HepG2 (cell line): ENCODE data around the gene MYLK2. TPM values are rescaled to one million over a fixed set of nuclear protein-coding genes. Genes with fewer than 3 reads are reported as not detected.

Experiments
- ETV6 ChIP-seq: sonication (generic); formaldehyde crosslinking; conservative IDR thresholded peaks from 2 replicates; pipeline ENCODE4 v1.4.0; 2020; ENCODE audit warnings: missing genetic modification reagents
- FOXP1 ChIP-seq, 2 experiments: fragments of 450-650 bp in 1 of 2; IDR thresholded peaks; 2 replicates each; pipeline ENCODE4 v1.6.1; 2017 to 2018; ENCODE audit warnings: antibody characterized with exemption in 1 of 2
- GABPA ChIP-seq, 2 experiments: IDR thresholded peaks; 2 replicates each; pipeline ENCODE4 v1.6.1; 2011 to 2016; ENCODE audit warnings: low read depth in 2 of 2, low read length in 1 of 2, missing biosample characterization in 1 of 2, missing genetic modification characterization in 1 of 2
- LCORL ChIP-seq, 2 experiments: fragments of 450-650 bp in 1 of 2; sonication (generic) in 1 of 2; formaldehyde crosslinking in 1 of 2; IDR thresholded peaks; 2 replicates each; pipeline versions ENCODE4 v1.5.0 to v1.6.1; 2017 to 2020; ENCODE audit warnings: antibody characterized with exemption in 1 of 2, missing genetic modification reagents in 1 of 2
- MAFG ChIP-seq: sonication (generic); formaldehyde crosslinking; IDR thresholded peaks from 2 replicates; pipeline ENCODE4 v1.5.1; 2020; ENCODE audit warnings: mild to moderate bottlenecking, missing genetic modification reagents
- NR2C2 ChIP-seq: sonication (generic); formaldehyde crosslinking; IDR thresholded peaks from 2 replicates; pipeline ENCODE4 v1.4.0; 2020; ENCODE audit warnings: missing genetic modification reagents, mild to moderate bottlenecking, moderate library complexity, borderline replicate concordance
- PAX8 ChIP-seq: sonication (generic); formaldehyde crosslinking; IDR thresholded peaks from 2 replicates; pipeline ENCODE4 v1.8.0; 2022; ENCODE audit warnings: mild to moderate bottlenecking, missing genetic modification reagents, borderline replicate concordance
- POLR2AphosphoS2 ChIP-seq: IDR thresholded peaks from 2 replicates; pipeline ENCODE4 v1.6.1; 2011; ENCODE audit warnings: low read depth, low read length, improper control_type of control experiment
- POLR2AphosphoS5 ChIP-seq: IDR thresholded peaks from 2 replicates; pipeline ENCODE4 v1.6.1; 2012; ENCODE audit warnings: low read depth, low read length
- RFX5 ChIP-seq: IDR thresholded peaks from 2 replicates; pipeline ENCODE4 v1.6.1; 2011; ENCODE audit warnings: low read depth, low read length, improper control_type of control experiment
- SMARCC2 ChIP-seq: fragments of 450-650 bp; IDR thresholded peaks from 2 replicates; pipeline ENCODE4 v1.6.1; 2017; ENCODE audit warnings: antibody characterized with exemption, mild to moderate bottlenecking
- SNAI1 ChIP-seq: sonication (generic); formaldehyde crosslinking; IDR thresholded peaks from 2 replicates; pipeline ENCODE4 v1.5.0; 2020; ENCODE audit warnings: mild to moderate bottlenecking, missing genetic modification reagents, borderline replicate concordance
- SP2 ChIP-seq: sonication (generic); formaldehyde crosslinking; IDR thresholded peaks from 2 replicates; pipeline ENCODE4 v1.5.1; 2020; ENCODE audit warnings: mild to moderate bottlenecking, missing genetic modification reagents
- ZFP36L1 ChIP-seq: sonication (generic); formaldehyde crosslinking; IDR thresholded peaks from 2 replicates; pipeline ENCODE4 v1.8.0; 2022; ENCODE audit warnings: mild to moderate bottlenecking, missing genetic modification reagents, moderate library complexity
- ZNF44 ChIP-seq: sonication (generic); formaldehyde crosslinking; IDR thresholded peaks from 2 replicates; pipeline ENCODE4 v1.5.1; 2020; ENCODE audit warnings: mild to moderate bottlenecking, missing genetic modification reagents
- ZNF468 ChIP-seq: sonication (generic); formaldehyde crosslinking; IDR thresholded peaks from 2 replicates; pipeline ENCODE4 v1.8.0; 2022; ENCODE audit warnings: mild to moderate bottlenecking, moderate library complexity, missing genetic modification reagents
- ZNF703 ChIP-seq: sonication (generic); formaldehyde crosslinking; IDR thresholded peaks from 2 replicates; pipeline ENCODE4 v1.5.1; 2020; ENCODE audit warnings: missing genetic modification reagents, mild to moderate bottlenecking, moderate library complexity, borderline replicate concordance
- polyA plus RNA-seq, 8 experiments: library from polyadenylated mRNA; depleted of rRNA in 3 of 8; stranded (reverse) in 7 of 8; unstranded in 1 of 8; fragments of >200 nt; fragmentation: Illumina TruSeq in 4 of 8; extraction: Trizol in 4 of 8; gene quantifications; 2 replicates each; pipeline versions ENCODE4 v1.2.1 to v1.2.3, GENCODE V29; 2011 to 2016; ENCODE audit warnings: low read depth in 4 of 8, missing spikeins in 1 of 8, mixed read lengths in 1 of 8; ENCODE audit not compliant: insufficient read depth in 1 of 8
- total RNA-seq, 5 experiments: library from RNA; depleted of rRNA; stranded (reverse); fragments of >200 nt; fragmentation: Illumina TruSeq; extraction: Trizol; gene quantifications; 2 replicates each; pipeline ENCODE4 v1.2.3, GENCODE V29; 2016; ENCODE audit warnings: low read depth in 1 of 5
- TF ChIP-seq, protein P1 (sequence below): sonication (generic); formaldehyde crosslinking; IDR thresholded peaks from 2 replicates; pipeline ENCODE4 v1.5.0; 2020; ENCODE audit warnings: mild to moderate bottlenecking, missing genetic modification reagents
- TF ChIP-seq, protein P2 (sequence below): sonication (generic); formaldehyde crosslinking; IDR thresholded peaks from 2 replicates; pipeline ENCODE4 v1.4.0; 2020; ENCODE audit warnings: missing genetic modification reagents, borderline replicate concordance
- TF ChIP-seq, protein P3 (sequence below): IDR thresholded peaks from 2 replicates; pipeline ENCODE4 v1.6.1; 2016; ENCODE audit warnings: mild to moderate bottlenecking
- TF ChIP-seq, protein P4 (sequence below): sonication (generic); formaldehyde crosslinking; IDR thresholded peaks from 2 replicates; pipeline ENCODE4 v1.8.1; 2023; ENCODE audit warnings: mild to moderate bottlenecking, missing genetic modification reagents
- TF ChIP-seq, protein P5 (sequence below): sonication (generic); formaldehyde crosslinking; IDR thresholded peaks from 2 replicates; pipeline ENCODE4 v1.5.0; 2020; ENCODE audit warnings: missing genetic modification reagents

The MYLK2 gene
- total and polyA plus RNA-seq, 2 of the 13 experiments (the other 11 are each of a cell fraction or from before 2014, with no cell fraction given): 0.27 TPM; not detected in 1

DNA sequence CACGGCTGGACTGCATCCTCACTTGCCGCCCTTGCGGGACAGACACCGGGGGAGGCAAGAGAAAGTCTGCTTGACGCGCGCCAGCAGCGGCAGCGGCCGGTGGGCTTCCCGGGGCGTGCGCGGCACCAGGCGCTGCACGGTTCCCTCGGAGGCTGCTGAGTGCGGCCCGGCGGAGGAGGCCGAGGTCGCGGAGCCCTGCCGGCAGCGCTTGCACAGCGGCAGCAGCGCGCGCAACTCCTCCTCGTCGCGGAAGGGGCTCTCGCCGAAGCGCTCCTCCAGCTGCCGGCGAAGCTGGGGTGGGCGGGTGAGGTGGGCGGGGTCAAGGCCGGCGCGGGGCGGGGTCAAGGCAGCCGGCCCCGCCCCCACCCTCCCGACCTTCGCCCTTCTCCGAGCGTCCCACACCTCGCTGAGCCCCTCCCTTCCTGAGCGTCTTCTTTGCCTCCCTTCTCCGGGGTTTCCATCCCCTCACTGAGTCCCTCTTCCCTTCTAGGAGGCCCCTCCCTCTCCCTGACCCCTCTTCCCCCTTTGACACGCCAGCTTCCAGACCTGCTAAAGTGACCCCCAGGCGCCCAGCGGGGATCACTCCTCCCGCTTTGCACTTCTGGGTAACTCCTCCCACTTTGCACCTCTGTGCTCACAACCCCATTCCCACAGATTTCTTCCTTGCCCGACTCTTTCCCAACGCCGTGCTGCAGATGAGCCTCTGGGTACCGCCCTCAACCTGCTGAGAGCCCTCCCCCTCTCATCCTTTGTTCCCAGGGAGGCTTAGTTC lies 42.4 kb downstream of the MYLK2 start (continued):
- TF ChIP-seq POLR2AphosphoS2 (no peak), ZNF703 (CRISPR knock-in tag) (no peak), GABPA (IDR thresholded peaks at IDR 0.05; ENCODE audit: low read depth, low read length) (no peak), GABPA (CRISPR knock-in tag; IDR thresholded peaks at IDR 0.05; ENCODE audit: low read depth) (no peak), LCORL (IDR thresholded peaks at IDR 0.05) (no peak), LCORL (CRISPR knock-in tag; IDR thresholded peaks at IDR 0.05) (no peak), SNAI1 (no peak), SP2 (CRISPR knock-in tag) (peak; percentile 37; the same call in 1 of the 2 replicates), ZFP36L1 (CRISPR knock-in tag) (no peak), NR2C2 (CRISPR knock-in tag) (peak; percentile 59), FOXP1 (IDR thresholded peaks at IDR 0.05) (no peak), FOXP1 (CRISPR knock-in tag; IDR thresholded peaks at IDR 0.05) (no peak), RFX5 (no peak), ZNF44 (CRISPR knock-in tag) (no peak), MAFG (CRISPR knock-in tag) (no peak), SMARCC2 (no peak), ETV6 (CRISPR knock-in tag) (peak; percentile 32; the same call in 1 of the 2 replicates), PAX8 (CRISPR knock-in tag) (no peak; the same call in 1 of the 2 replicates), POLR2AphosphoS5 (no peak), ZNF468 (no peak)
- TF ChIP-seq, protein P1, sequence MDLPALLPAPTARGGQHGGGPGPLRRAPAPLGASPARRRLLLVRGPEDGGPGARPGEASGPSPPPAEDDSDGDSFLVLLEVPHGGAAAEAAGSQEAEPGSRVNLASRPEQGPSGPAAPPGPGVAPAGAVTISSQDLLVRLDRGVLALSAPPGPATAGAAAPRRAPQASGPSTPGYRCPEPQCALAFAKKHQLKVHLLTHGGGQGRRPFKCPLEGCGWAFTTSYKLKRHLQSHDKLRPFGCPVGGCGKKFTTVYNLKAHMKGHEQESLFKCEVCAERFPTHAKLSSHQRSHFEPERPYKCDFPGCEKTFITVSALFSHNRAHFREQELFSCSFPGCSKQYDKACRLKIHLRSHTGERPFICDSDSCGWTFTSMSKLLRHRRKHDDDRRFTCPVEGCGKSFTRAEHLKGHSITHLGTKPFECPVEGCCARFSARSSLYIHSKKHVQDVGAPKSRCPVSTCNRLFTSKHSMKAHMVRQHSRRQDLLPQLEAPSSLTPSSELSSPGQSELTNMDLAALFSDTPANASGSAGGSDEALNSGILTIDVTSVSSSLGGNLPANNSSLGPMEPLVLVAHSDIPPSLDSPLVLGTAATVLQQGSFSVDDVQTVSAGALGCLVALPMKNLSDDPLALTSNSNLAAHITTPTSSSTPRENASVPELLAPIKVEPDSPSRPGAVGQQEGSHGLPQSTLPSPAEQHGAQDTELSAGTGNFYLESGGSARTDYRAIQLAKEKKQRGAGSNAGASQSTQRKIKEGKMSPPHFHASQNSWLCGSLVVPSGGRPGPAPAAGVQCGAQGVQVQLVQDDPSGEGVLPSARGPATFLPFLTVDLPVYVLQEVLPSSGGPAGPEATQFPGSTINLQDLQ (CRISPR knock-in tag): no peak; the same call in none of the 2 replicates
- TF ChIP-seq, protein P2, sequence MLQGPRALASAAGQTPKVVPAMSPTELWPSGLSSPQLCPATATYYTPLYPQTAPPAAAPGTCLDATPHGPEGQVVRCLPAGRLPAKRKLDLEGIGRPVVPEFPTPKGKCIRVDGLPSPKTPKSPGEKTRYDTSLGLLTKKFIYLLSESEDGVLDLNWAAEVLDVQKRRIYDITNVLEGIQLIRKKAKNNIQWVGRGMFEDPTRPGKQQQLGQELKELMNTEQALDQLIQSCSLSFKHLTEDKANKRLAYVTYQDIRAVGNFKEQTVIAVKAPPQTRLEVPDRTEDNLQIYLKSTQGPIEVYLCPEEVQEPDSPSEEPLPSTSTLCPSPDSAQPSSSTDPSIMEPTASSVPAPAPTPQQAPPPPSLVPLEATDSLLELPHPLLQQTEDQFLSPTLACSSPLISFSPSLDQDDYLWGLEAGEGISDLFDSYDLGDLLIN: no peak
- TF ChIP-seq, protein P3, sequence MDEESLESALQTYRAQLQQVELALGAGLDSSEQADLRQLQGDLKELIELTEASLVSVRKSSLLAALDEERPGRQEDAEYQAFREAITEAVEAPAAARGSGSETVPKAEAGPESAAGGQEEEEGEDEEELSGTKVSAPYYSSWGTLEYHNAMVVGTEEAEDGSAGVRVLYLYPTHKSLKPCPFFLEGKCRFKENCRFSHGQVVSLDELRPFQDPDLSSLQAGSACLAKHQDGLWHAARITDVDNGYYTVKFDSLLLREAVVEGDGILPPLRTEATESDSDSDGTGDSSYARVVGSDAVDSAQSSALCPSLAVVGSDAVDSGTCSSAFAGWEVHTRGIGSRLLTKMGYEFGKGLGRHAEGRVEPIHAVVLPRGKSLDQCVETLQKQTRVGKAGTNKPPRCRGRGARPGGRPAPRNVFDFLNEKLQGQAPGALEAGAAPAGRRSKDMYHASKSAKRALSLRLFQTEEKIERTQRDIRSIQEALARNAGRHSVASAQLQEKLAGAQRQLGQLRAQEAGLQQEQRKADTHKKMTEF (CRISPR knock-in tag): 0 out of 2 replicates have a peak, but pooled peaks have one; percentile 16
- TF ChIP-seq, protein P4, sequence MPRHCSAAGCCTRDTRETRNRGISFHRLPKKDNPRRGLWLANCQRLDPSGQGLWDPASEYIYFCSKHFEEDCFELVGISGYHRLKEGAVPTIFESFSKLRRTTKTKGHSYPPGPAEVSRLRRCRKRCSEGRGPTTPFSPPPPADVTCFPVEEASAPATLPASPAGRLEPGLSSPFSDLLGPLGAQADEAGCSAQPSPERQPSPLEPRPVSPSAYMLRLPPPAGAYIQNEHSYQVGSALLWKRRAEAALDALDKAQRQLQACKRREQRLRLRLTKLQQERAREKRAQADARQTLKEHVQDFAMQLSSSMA (CRISPR knock-in tag): no peak
- TF ChIP-seq, protein P5, sequence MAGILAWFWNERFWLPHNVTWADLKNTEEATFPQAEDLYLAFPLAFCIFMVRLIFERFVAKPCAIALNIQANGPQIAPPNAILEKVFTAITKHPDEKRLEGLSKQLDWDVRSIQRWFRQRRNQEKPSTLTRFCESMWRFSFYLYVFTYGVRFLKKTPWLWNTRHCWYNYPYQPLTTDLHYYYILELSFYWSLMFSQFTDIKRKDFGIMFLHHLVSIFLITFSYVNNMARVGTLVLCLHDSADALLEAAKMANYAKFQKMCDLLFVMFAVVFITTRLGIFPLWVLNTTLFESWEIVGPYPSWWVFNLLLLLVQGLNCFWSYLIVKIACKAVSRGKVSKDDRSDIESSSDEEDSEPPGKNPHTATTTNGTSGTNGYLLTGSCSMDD (CRISPR knock-in tag): no peak
